Stimulated activated CD4-positive, alpha-beta T cell treated with anti-CD3 and anti-CD28 coated beads, Interleukin-15, amount 100 ng/mL, for 1 hour (primary cell): Measurements from ENCODE around the gene LUZP2.

Source experiments
- DNase-seq, 2 donors: peaks; one replicate each; pipeline ENCODE4 v3.0.0-alpha.2; 2020; ENCODE audit warnings: low read depth in 1 of 2, low spot score in 1 of 2

LUZP2 gene

DNA sequence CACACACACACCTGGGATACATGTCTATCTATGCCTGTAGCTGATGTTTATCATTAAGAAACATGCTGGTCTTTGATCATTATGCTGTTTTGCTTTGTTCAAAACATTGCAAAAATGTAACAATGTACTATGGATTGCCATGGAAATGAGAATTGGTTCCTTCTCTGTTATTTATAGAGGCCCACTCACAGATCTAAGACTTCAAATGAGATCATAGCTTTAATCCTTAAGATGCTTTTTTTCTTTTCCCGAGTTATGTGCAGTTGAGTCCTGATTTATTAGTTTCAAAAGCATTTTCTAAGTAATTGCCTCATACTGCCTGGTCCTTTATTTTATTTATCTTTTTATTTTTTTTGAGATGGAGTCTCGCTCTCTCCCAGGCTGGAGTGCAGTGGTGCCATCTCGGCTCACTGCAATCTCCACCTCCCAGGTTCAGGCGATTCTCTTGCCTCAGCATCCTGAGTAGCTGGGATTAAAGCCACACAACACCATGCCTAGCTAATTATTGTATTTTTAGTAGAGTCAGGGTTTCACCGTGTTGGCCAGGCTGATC is 131.4 kb downstream of the LUZP2 start:
- no peak for DNase-seq

DNA sequence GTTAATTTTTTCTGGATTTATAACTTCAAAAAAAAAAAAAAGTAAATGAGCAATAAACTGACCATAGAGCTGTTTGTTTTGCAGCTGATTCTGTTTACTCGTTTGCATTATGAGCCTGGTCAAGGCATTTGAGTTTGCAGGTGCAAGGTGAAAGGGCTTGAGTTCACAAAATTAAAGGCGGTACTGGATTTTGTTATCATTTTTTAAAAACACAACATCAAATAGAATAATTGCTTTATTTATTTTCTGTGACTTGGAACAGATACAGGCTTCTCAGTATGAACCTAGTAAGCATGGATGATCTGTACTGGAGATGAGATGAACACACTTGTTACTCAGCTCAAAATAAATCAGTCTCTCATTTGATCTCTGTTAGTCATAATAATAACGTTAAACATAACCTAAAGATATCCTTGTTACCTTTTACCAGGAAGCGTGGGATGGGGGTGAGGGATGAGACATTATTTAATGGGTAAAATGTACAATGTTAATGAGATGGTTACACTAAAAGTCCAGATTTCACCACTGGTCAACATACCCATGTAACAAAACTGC is 137.8 kb downstream of the LUZP2 start:
- DNase-seq = no peak

DNA sequence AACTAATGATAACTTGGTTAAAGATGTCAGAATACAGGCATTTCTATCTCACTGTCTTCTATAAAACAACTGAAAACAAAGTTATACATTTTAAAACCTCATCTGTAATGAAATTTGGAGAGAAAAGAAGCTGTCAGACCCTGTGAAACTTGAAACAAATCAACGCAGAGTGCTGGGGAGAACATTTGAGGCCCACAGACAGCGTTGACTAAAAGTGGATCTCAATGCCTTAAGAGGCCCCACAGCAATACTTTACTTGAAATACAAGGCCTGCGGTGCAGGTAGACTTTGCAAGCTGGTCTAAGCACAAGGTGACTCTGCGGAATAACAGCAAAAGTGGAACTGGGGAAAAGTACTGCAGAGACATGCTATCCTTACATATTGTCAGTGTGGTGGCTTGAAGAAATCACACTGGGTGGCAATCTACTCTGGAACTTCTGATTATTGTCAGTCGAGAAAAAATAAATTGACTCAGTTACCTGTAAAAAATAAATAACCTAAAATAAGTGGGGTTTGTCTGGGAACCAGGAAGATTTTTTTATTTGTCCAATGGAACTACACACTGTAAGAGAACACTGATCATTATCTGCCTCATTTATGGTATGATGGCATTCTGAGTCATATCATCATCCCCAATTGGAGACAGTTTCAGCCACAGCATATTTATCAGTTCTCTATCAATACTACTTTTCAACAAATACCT is 138.9 kb downstream of the LUZP2 start:
- DNase-seq = no peak

DNA sequence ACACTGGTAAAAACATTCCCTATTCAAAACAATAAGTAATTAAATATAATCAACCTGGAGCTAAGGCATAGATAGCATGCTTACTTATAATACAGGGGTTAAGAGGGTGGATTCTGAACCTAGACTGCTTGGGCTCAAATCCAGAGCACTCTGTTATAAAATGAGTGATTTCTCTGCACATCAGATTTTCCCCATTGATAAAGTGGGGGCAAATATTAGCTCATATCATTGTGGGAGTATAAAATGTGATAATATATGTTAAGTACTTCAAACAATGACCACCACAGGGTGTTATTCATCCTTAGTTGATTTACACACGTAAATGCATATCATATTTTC is 139.4 kb downstream of the LUZP2 start:
- DNase-seq = no peak

DNA sequence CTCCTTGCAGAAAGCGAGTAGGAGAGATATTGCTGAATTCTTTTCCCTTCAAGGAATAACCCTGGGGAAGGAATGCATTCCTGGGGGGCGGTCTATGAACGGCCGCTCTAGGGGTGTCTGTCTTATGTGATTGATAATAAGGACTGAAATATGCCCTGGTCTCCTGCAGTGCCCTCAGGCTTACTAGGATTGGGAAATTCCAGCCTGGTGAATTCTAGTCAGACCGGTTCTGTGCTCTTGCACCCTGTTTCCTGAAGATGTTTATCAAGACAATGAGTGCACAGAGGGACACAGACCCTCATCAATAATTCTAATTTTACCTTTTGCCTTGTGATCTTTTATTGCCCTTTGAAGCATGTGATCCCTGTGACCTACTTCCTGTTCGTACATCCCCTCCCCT is 140.7 kb downstream of the LUZP2 start:
- DNase-seq = no peak

DNA sequence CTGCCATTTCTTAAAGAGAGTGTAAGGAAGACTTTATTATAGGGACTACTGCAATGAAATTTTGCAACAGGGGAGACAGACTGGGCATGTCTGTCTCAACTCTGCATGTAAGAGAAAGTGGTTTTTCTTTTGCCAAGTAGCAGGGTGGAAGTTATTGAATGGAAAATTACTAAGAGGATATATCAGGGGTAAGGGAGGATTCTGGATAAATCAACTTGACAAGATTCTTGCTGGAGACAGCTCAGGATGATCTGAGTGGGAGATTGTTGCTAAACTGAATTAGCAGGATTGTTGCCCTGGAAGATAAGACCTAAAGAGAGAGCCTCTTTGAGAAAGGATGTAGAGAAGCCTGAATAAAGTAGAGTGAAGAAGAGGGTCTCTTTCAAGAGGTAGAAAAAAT is 145.8 kb downstream of the LUZP2 start:
- no peak for DNase-seq

DNA sequence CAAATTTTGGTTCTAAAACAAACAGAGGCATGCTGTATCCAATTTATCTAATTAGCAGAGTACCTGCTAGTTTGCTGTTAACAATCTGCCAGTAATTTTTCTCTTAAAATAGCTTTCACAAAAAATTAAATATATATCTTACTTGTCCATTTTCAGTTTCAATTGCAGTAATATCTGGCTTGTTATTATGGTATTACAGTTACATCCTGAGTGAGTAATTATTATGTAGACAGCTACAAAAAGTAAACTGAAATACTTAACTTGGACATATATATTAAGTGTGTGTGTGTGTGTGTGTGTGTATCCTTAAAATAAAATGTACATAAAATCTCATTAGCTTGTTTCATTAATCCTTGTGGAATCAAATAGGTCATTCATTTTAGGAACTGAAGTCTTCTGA is 148.7 kb downstream of the LUZP2 start:
- no peak for DNase-seq

DNA sequence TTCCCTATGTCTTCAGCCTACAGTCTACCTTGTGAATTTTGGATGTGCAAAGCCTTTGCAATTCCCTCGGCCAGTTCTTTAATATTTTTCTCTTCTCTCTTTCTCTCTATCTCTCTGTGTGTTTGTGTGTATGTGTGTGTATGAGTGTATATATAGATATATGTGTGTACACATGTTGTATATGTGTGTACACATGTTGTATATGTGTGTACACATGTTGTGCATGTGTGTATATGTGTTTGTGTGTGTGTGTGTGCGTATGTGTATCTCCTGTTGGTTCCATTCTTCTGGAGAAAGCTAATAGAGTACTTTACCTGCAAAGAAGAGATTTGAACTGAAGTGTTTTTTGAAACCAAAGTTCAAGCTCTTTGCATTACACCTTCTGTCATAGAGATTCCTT is 155.0 kb downstream of the LUZP2 start:
- DNase-seq = no peak

DNA sequence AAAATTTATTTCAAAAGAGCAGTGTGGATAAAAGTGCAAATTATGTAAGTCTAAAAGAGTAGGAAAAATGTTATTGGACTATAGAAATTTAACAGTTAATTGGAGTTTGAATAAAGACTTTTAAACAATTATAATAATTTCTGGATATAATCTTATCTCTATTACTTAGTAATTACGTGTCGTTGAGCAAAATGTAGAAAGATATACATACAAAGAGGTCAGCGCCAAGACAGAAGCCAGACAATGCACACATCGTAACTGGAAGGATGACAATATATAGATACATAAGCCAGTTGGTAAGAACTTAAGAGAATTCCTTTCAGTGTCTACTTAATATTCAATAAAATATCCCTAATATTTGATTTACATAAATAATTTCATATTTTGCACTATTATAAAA is 157.0 kb downstream of the LUZP2 start:
- no peak for DNase-seq

DNA sequence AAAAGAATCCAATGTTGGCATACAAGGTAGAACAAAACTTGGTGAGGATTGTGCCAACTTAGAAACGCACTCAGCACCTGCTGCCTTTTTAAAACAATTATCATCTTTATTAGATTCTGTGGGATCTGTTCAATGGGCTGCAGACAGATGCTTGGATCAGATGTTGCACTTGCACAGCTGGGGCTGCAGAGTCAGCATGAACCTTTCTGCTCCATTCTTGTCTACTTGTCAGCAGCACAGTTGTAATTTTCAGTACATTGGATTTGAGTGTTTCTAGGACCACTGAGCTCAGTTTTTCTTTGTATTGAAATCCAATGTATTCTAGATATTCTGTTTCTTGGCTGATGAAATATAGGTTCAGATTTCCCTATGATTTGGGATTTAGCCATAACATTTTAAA is 164.5 kb downstream of the LUZP2 start:
- no peak for DNase-seq

DNA sequence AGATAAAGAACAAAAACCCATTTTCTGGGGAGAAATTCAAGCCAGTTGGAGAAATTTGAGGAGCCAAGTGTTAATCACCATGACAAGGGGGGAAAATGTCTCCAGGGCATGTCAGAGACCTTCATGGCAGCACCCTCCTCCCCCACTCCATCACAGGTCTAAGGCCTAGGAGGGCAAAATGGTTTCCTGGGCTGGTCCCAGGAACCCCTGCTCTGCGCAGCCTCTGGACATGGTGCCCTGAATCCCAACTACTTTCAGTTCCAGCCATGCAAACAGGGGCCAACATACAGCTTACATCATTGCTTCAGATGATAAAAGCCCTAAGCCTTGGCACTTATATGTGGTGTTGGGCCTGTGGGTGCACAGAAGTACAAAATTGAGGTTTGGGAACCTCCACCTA is 167.5 kb downstream of the LUZP2 start:
- DNase-seq = no peak

DNA sequence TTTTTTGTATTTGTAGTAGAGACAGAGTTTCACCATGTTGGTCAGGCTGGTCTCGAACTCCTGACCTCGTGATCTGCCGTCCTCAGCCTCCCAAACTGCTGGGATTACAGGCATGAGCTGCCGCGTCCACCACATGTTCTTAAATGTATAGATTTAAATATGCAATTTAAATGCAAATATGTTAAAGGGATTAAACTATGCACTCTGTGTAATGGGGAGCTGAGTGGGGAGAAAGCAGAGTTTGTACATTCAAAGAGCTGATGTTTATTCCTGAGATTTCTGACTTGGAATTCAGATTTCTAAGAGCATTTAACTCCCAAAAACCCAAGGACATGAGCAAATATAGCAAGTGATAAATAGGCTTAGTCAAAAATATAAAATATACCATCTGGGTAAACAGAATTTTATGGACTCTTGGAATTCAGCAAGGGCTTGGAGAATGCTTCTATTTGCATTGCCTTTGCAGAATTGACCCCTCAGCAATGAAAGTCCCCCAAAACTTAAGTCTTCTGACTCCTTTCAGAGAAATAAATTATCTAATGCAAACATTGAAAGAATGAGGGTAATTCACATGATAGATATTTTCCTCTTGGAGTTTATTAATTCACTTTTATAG is 170.6 kb downstream of the LUZP2 start:
- no peak for DNase-seq

DNA sequence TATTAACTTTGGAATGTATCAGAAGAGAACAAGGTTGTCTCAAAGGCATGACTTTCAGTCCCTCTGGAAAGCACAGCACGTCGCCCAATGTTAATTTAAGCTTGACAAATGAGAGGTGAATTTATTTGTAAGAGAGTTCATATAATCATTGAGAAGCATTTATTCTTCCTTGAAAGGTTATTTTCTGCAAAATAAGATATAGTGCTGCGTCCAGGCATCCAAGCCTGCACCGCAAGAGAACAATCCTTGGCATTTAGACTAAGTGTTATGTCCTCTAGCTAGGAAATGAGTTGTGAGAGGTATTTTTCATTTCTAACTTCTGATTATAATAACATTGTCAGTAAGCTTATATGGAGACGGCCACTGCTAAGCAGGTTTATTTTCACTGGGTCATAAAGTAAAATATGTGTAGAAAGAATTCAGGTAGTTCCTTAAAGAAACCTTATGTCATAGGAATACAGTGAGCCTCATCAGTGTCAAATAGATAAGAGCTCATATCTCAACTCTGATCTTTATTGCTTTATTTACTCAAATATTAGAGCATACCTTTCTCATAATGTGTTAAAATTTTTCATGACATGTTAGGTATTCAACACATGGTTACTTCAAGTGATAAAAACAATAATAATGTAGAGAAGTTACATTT is 182.0 kb downstream of the LUZP2 start:
- DNase-seq = no peak

DNA sequence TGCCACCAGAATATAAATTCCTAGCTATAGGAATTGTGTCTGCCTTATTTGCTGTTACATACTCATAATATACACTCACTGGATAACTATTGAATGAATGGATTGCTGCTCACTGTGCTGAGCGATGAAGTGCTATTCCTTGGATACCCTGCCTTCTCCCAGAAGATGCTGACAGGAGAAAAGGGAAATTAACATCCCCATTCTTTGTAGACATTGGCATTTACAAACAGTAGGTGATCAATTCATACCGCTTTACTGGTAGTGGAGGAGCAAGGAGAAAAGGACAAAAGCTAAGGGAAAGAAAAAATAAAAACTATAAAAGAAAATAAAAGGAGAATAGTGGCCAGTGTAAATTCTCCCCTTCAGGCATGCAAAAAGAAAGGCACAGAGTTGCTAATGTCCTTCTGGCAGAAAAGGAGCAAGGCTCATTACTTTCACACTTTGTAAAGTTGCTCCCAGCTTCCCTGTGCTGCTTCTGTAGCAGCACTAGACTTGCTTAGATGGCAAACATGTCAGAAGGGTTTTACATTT is 183.0 kb downstream of the LUZP2 start:
- DNase-seq = no peak

DNA sequence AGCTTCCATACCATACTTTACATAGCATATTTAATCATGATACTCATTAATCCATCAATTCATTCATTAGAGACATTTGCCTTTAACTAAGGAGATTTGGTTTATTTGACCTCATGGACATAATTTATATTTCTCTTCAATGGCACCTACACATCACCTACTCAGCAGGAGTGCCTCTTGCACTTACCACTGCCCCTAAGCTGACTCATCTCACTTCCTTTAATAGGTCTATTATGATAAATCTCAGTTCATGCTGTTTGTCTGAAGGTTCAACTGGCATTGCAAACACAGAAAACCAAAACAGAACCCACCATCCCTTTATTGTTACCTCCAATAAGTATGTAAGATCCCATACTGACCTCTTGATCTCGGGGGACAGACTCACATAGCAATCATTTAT is 186.7 kb downstream of the LUZP2 start:
- no peak for DNase-seq

DNA sequence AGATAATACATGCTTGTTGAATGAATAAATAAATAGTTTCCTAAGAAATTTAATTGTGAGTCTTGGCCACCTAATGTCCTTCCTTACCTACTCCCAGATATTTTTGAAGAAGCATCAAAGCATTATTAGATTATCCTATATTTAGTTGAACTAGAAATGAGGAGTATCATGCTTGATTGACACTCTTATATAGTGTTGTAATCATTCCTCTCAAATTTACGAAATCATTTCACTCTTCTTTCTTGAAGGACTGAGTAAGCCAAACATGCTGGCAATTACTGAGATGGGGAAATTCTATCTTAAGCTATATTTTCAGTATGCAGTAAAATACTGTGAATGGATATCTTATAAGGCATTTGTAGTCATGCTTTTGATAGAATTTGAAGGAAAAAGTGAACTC is 189.0 kb downstream of the LUZP2 start:
- DNase-seq = no peak

DNA sequence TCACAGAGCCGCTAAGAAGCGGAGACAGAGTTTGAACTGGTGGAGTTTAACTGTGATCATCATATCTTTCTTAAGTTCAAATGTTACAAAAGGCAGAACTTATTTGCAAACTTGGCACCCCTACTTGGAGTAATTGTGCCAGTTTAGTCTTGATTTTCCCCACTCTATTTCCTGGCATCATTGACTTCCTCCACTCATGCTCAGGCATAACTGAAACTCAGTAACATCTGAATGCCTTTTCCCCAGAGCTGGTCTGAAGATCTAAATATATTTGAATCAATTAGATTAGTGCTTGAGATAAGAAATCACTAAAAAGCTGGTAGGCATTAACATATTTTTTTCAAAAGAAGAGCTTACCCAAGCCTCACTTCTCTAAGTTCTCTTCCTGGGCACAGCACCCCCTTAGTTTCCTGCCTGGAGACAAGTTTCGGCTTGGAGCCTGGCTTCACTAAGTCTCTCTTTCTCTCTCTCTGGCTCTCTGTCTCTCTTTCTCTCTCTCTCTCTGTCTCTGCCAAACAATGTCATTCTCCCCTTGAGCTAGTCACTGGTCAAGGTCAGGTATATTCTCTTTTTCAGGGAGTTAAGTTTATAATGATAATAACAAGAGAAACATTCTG is 190.8 kb downstream of the LUZP2 start:
- DNase-seq = no peak

DNA sequence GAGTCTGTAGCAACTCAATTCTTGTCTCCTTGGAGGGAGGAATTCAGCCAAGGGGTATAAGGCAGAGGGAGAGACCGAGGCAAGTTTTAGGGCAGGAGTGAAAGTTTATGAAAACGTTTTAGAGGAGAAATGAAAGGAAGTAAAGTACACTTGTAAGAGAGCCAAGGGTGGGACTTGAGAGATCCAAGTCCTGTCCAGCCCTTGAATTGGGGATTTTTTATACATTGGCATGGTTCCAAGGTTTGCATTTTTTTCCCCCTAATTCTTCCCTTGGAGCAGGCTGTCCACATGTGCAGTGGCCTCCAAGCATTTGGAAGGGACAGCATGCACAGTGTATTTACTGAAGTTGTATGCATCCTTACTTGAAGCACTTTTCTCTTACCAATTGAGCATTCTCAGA is 192.1 kb downstream of the LUZP2 start:
- DNase-seq = no peak

DNA sequence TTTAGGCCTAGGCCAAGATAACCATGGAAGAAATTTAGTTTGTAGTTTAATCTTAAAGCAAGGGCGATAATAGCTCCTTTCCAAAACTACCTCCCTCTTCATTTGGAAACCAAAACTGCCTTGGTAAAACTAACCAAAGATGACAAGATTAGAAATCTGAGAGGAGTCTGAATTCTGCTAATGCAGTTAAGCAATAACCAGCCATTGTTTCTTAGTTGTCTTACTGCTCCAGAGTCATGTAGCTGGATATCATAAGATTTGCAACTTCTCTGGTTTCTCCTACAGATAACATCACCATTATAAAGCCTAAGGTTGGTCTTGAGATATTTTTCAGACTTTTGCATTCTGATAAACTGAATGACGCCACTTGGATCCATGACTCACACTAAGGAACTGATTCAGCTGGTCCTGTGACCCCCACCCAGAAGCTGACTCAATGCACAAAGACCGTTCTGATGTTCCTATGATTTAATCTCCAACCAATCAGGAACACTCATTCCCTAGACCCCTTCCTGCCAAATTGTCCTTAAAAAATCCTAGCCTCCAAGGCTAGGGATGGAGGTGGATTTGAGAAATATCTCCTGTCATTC is 200.8 kb downstream of the LUZP2 start:
- DNase-seq = no peak

DNA sequence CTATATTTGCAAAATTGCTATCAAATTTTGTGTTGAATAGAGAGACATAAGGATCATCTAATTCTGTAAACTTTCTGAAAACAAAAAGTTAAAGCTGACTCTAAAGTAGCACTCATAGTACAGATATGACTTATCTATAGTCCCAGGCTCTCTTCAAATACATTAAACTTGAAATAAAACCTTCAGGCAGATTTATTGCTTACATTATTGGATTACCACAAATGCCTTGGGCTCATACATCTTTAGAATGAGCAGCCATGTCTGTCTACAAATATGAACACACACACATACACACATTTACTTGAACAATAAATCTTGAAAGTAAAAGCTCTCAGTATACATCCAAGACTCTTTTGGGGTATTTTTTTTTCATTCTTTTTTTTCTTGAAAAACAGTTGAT is 207.9 kb downstream of the LUZP2 start:
- no peak for DNase-seq

DNA sequence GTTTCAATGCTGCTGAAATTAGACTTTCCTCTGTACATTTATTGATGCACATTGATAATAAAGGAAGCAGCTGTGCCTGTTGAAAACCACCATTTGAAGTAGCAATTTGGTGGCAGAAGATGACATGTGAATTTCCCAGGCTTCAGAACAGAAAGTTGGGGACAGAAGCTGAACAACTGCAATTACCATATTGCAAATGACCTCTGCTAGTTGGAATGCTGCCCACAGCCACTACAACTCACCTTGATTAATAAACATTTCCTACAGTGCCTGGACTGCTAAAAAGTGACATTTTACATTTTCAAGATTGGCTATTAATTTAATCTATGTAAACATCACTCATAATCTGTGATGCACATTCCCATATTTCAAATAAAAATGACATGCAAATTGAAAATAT is 208.6 kb downstream of the LUZP2 start:
- no peak for DNase-seq
